ENCODE data around the gene VSIG10L2.

- TF ChIP-seq CTCF (IDR thresholded peaks at IDR 0.05) (no peak), POLR2A (IDR thresholded peaks at IDR 0.05) (no peak)
These were observed 2.6 kb downstream of the VSIG10L2 start for GRCh38 chr11:125948278-125949051.

All from vagina (tissue), 2 donors.